AG04450 (cell line): ENCODE data around the gene MOK. TPM values are rescaled to one million over a fixed set of nuclear protein-coding genes. Genes with fewer than 3 reads are reported as not detected.

Source experiments
- CTCF ChIA-PET: fragments of 300-600, 350-600 bp; formaldehyde crosslinking; extraction: SDS; loops from one replicate; lab custom pipeline; 2022; ENCODE audit warnings: antibody characterized with exemption, inconsistent platforms; lab: Charles Lee
- POLR2A ChIA-PET: fragments of 350-600 bp; formaldehyde crosslinking; extraction: SDS; loops from one replicate; lab custom pipeline; 2021; ENCODE audit warnings: antibody characterized with exemption, inconsistent platforms; lab: Yijun Ruan, JAX
- DNase-seq: peaks from one replicate; pipeline ENCODE4 v3.0.0-alpha.2; 2011; ENCODE audit warnings: low read depth, low spot score
- H3K27ac ChIP-seq: one replicate; pipeline ENCODE4 v1.5.1; 2012; ENCODE audit warnings: low read depth, low read length, control low read depth
- H3K27me3 ChIP-seq: one replicate; pipeline ENCODE4 v1.6.0; 2012; ENCODE audit warnings: low read length; ENCODE audit not compliant: control insufficient read depth, insufficient read depth
- H3K4me3 ChIP-seq: 2 replicates; pipeline ENCODE4 v1.5.1; 2011; ENCODE audit warnings: mild to moderate bottlenecking, low read depth, low read length, control low read depth
- H3K9me3 ChIP-seq: 2 replicates; pipeline ENCODE4 v1.5.1; 2012; ENCODE audit warnings: low read length; ENCODE audit not compliant: control insufficient read depth, insufficient read depth
- CTCF ChIP-seq: IDR thresholded peaks from 2 replicates; pipeline ENCODE4 v1.5.1; 2011; ENCODE audit warnings: low read depth, low read length, control low read depth, inconsistent platforms
- polyA plus RNA-seq: library from polyadenylated mRNA; depleted of rRNA; stranded (reverse); fragments of >200 nt; gene quantifications from 2 replicates; pipeline ENCODE4 v1.2.3, GENCODE V29; 2011

The MOK gene
- polyA plus RNA-seq, 1 experiment = 12.6 TPM

DNA sequence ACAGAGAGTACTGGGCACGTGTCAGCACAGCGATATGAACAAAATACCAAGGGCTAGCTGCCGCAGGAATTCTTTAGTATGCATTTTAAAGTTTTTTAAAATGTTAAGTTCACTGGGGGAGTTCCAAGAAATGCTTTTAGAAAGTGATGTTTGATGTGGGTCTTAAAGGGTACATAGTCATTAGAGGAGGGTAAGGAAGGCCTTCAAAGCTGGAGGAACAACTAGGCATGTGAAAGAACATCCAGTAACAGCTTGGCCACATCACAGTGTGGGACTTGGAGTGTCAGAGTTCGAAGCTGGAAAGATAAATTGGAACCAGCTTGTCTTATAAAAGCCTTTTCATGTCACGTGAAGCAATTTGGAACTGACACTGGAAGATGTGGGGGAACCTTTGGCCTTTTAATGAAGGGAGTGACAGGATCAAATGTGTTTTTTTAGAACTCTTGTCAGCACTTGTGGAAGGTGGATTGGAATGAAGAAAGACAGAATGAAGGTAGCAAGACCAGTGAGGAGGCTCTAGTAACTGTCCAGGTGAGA, 107.6 kb downstream of the MOK start:
- ChIA-PET POLR2A (interaction anchor here (1.3 kb wide), 1 partner anchor 11 kb away, joined by 6 read pairs; no protein-coding TSS in a partner anchor), CTCF (no interaction called here)
- H3K4me3 ChIP-seq = no peak overlapping the region
- no peaks in the 10 kb centered on the region for H3K27me3 ChIP-seq
- H3K27ac ChIP-seq = no peak overlapping the region
- no peak for DNase-seq
- TF ChIP-seq CTCF = no peak
- H3K9me3 ChIP-seq = no peaks in the 10 kb centered on the region

- TF ChIP-seq CTCF = no peak
- CTCF ChIA-PET = no interaction called here
- Histone ChIP-seq H3K9me3 (no peaks in the 10 kb centered on the region), H3K27ac (no peak overlapping the region), H3K4me3 (no peak overlapping the region), H3K27me3 (no peaks in the 10 kb centered on the region)
- no peak for DNase-seq
- POLR2A ChIA-PET = interaction anchor here (1.3 kb wide), 1 partner anchor 10 kb away, joined by 6 read pairs; no protein-coding TSS in a partner anchor
These were observed 108.1 kb downstream of the MOK start for GRCh38 chr14:102196902-102197230.

GRCh38 chr14:102196039-102196901, 108.7 kb downstream of the MOK start:
- no peak for TF ChIP-seq CTCF
- no peak for DNase-seq
- no peaks in the 10 kb centered on the region for H3K27me3 ChIP-seq
- CTCF ChIA-PET = no interaction called here
- H3K4me3 ChIP-seq = no peak overlapping the region
- no peaks in the 10 kb centered on the region for H3K9me3 ChIP-seq
- no peak overlapping the region for H3K27ac ChIP-seq
- POLR2A ChIA-PET = interaction anchor here (1.3 kb wide), 1 partner anchor 9 kb away, joined by 6 read pairs; no protein-coding TSS in a partner anchor

- Histone ChIP-seq H3K27ac (no peak overlapping the region), H3K4me3 (no peak overlapping the region), H3K9me3 (no peaks in the 10 kb centered on the region), H3K27me3 (no peaks in the 10 kb centered on the region)
- no peak for DNase-seq
- ChIA-PET POLR2A (interaction anchor here (0.5 kb wide), 1 partner anchor 42 kb away, joined by 5 read pairs; no protein-coding TSS in a partner anchor), CTCF (interaction anchor here (1.0 kb wide), 1 partner anchor 118 kb away, joined by 3 read pairs; no protein-coding TSS in a partner anchor)
- no peak for TF ChIP-seq CTCF
These were observed 109.5 kb downstream of the MOK start for GRCh38 chr14:102195446-102195845.

DNA sequence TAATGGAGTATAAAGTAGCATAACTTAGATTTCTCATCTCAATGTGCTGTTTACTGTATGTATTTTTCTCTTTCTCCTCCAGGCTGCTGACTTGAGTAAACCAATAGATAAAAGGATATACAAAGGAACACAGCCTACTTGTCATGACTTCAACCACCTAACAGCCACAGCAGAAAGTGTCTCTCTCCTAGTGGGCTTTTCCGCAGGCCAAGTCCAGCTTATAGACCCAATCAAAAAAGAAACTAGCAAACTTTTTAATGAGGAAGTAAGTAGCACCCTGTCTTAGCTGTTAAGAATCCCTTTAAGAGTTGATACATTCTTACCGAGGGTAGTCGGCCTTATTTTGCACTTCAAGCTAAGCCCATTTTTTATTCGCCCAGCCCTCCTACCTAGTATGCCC, 110.1 kb downstream of the MOK start:
- Histone ChIP-seq H3K27me3 (no peaks in the 10 kb centered on the region), H3K9me3 (no peaks in the 10 kb centered on the region), H3K4me3 (no peak overlapping the region), H3K27ac (no peak overlapping the region)
- no peak for DNase-seq
- POLR2A ChIA-PET = interaction anchor here (0.5 kb wide), 1 partner anchor 42 kb away, joined by 5 read pairs; no protein-coding TSS in a partner anchor
- TF ChIP-seq CTCF = no peak
- CTCF ChIA-PET = interaction anchor here (1.0 kb wide), 1 partner anchor 119 kb away, joined by 3 read pairs; no protein-coding TSS in a partner anchor
